DND-41 (cell line): ENCODE results near the gene MLIP.

ENCODE experiments used
- ATAC-seq: fragments of 200-7000 bp; cut with Tn5 transposase; 3 replicates; pipeline ENCODE4 v1.9.1; 2021; ENCODE audit warnings: low read depth; ENCODE audit not compliant: insufficient read depth
- DNase-seq: peaks from one replicate; pipeline ENCODE4 v3.0.0-alpha.2; 2020
- H2AFZ ChIP-seq: 2 replicates; pipeline ENCODE4 v1.6.0; 2012; ENCODE audit warnings: low read depth, low read length
- H3K27ac ChIP-seq: 2 replicates; pipeline ENCODE4 v1.5.1; 2012; ENCODE audit warnings: low read length, inconsistent platforms
- H3K27me3 ChIP-seq: fragments of 200-600 bp; sonication (generic); 2 replicates; pipeline ENCODE4 v1.6.0; 2012; ENCODE audit warnings: low read length, mild to moderate bottlenecking, inconsistent platforms; ENCODE audit not compliant: insufficient read depth, poor library complexity
- H3K36me3 ChIP-seq: 2 replicates; pipeline ENCODE4 v1.5.1; 2012; ENCODE audit warnings: low read length, inconsistent platforms; ENCODE audit not compliant: insufficient read depth
- H3K4me1 ChIP-seq: 2 replicates; pipeline ENCODE4 v1.5.1; 2012; ENCODE audit warnings: mild to moderate bottlenecking, low read length; ENCODE audit not compliant: insufficient read depth
- H3K4me2 ChIP-seq: 2 replicates; pipeline ENCODE4 v1.6.0; 2012; ENCODE audit warnings: mild to moderate bottlenecking, moderate library complexity, low read length, inconsistent platforms; ENCODE audit not compliant: insufficient read depth
- H3K4me3 ChIP-seq, 2 experiments: fragments of 200-600 bp in 1 of 2; shearing (Covaris generic) in 1 of 2; 2 replicates each; pipeline ENCODE4 v1.5.1; 2012 to 2016; ENCODE audit warnings: inconsistent platforms in 2 of 2, low read length in 2 of 2, mild to moderate bottlenecking in 2 of 2, low read depth in 1 of 2, moderate library complexity in 1 of 2
- H3K79me2 ChIP-seq: 2 replicates; pipeline ENCODE4 v1.6.0; 2012; ENCODE audit warnings: low read length, inconsistent platforms; ENCODE audit not compliant: insufficient read depth
- H3K9ac ChIP-seq: 2 replicates; pipeline ENCODE4 v1.6.0; 2012; ENCODE audit warnings: low read depth, mild to moderate bottlenecking, inconsistent platforms, low read length, moderate library complexity
- H3K9me3 ChIP-seq: 2 replicates; pipeline ENCODE4 v1.5.1; 2012; ENCODE audit warnings: low read length, moderate library complexity, mild to moderate bottlenecking, inconsistent platforms; ENCODE audit not compliant: insufficient read depth, severe bottlenecking
- H4K20me1 ChIP-seq: 2 replicates; pipeline ENCODE4 v1.6.0; 2012; ENCODE audit warnings: low read length; ENCODE audit not compliant: insufficient read depth
- EZH2 ChIP-seq: IDR thresholded peaks from 3 replicates; pipeline ENCODE4 v1.6.1; 2012; ENCODE audit warnings: borderline replicate concordance, low read depth, mild to moderate bottlenecking, moderate library complexity, low read length, inconsistent platforms; ENCODE audit not compliant: severe bottlenecking
- TF ChIP-seq, protein P1 (sequence below): IDR thresholded peaks from 2 replicates; pipeline ENCODE4 v1.5.1; 2012; ENCODE audit warnings: borderline replicate concordance, low read length, moderate library complexity, mild to moderate bottlenecking; ENCODE audit not compliant: poor library complexity, severe bottlenecking; ENCODE audit errors: extremely low read depth

The MLIP gene

DNA sequence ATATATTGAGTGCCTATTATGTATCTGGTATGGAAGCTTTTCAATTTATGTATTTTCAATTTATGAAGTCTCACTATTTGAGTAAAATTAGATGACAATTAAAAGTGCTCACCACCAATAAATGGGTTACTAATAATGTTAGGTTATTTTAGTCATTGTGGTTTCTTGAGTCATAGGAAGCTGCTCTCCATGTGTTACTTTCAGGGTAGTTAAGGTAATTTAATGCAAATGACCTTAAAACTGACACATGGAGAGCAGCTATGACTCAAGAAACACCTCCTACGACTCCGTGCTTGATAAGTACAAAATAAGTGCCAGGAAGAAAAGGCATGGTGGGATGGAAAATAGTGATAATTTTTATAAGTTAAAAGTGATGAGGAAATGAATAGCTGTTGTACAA lies 180.5 kb downstream of the MLIP start:
- H3K27me3 ChIP-seq, result peaks cover 4% of the 10 kb centered on the region

DNA sequence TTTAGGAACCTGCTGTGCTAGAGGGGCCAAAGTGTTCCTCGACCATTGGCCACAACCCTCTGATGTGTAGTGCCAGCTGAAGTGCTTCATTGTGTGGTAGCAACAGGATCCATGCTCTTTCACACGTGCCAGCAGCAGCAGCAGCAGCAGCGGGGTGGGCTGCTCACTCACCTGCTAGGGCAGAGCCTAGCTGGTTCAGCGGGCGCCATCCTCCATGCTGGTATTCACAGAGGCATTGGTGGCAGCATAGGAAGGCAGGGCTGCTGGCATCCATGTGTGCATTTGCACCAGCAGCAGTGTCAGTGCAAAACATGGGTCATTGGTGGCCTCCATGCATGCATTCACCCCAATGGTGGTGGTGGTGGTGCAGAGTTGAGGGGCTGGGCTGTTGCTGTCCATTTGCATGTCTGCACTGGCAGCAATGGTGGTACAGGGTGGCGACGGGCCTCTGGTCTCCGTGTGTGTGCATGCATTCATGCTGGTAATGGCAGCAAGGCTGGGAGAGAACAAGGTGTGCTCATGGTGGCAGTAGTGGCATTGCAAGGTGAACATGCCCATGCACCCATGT lies 183.8 kb downstream of the MLIP start:
- no peak overlapping the region for H3K27ac ChIP-seq
- TF ChIP-seq, protein P1, sequence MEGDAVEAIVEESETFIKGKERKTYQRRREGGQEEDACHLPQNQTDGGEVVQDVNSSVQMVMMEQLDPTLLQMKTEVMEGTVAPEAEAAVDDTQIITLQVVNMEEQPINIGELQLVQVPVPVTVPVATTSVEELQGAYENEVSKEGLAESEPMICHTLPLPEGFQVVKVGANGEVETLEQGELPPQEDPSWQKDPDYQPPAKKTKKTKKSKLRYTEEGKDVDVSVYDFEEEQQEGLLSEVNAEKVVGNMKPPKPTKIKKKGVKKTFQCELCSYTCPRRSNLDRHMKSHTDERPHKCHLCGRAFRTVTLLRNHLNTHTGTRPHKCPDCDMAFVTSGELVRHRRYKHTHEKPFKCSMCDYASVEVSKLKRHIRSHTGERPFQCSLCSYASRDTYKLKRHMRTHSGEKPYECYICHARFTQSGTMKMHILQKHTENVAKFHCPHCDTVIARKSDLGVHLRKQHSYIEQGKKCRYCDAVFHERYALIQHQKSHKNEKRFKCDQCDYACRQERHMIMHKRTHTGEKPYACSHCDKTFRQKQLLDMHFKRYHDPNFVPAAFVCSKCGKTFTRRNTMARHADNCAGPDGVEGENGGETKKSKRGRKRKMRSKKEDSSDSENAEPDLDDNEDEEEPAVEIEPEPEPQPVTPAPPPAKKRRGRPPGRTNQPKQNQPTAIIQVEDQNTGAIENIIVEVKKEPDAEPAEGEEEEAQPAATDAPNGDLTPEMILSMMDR, result no peak
- TF ChIP-seq EZH2, result no peak
- ATAC-seq (no peak), DNase-seq (no peak)
- no peak overlapping the region for H3K4me2 ChIP-seq
- H3K4me1 ChIP-seq, result no peaks in the 10 kb centered on the region
- H3K36me3 ChIP-seq, result no peaks in the 10 kb centered on the region
- H3K79me2 ChIP-seq, result no peaks in the 10 kb centered on the region
- no peaks in the 10 kb centered on the region for H4K20me1 ChIP-seq
- H2AFZ ChIP-seq, result no peak overlapping the region
- no peak overlapping the region for H3K4me3 ChIP-seq
- H3K27me3 ChIP-seq, result peaks cover 4% of the 10 kb centered on the region
- no peaks in the 10 kb centered on the region for H3K9me3 ChIP-seq
- no peak overlapping the region for H3K9ac ChIP-seq

More for the DNA sequence above, 180.5 kb downstream of the MLIP start:
- no peaks in the 10 kb centered on the region for H4K20me1 ChIP-seq
- H3K4me2 ChIP-seq, result no peak overlapping the region
- no peaks in the 10 kb centered on the region for H3K36me3 ChIP-seq
- DNase-seq (no peak), ATAC-seq (no peak)
- TF ChIP-seq EZH2, result no peak
- TF ChIP-seq, protein P1, result no peak
- no peak overlapping the region for H3K27ac ChIP-seq
- no peak overlapping the region for H3K9ac ChIP-seq
- no peak overlapping the region for H3K4me3 ChIP-seq
- no peak overlapping the region for H2AFZ ChIP-seq
- no peaks in the 10 kb centered on the region for H3K4me1 ChIP-seq
- no peaks in the 10 kb centered on the region for H3K79me2 ChIP-seq
- no peaks in the 10 kb centered on the region for H3K9me3 ChIP-seq

DNA sequence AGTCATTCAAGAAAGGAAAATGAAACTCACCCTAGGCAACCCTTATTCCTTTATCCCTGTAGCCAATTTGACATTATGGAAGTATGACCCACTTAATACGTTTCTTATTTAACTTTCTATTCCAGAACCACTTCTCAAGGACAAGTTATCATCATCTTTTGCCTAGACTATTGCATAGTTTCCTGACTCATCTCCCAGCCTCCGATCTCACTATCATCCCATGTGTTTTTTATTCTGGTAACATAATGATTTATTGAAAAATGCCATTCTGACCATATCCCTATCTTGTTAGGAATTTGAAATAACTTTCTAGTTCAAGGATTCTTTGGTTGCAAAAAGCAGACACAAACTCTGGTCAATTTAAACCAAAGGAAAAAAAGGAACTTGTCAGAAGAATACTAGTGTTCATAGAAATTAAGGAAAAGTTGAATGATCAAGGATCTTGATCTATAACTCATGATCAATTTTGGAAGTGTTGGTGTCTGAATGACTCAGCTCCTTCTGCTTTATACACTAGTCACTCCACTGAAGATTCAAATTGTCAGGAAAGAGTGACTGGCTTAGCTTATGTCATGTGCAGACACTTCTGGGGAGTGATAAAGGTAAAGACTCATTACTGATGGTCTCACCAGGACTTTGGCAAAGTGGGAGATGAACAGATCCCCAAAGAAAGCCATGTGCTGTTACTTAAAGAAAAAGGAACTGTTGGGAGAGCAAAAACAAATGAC lies 188.5 kb downstream of the MLIP start:
- ATAC-seq (no peak), DNase-seq (no peak)
- no peak overlapping the region for H2AFZ ChIP-seq
- no peak overlapping the region for H3K9ac ChIP-seq
- H3K9me3 ChIP-seq, result no peaks in the 10 kb centered on the region
- no peaks in the 10 kb centered on the region for H4K20me1 ChIP-seq
- TF ChIP-seq, protein P1, result no peak
- TF ChIP-seq EZH2, result no peak
- H3K4me2 ChIP-seq, result no peak overlapping the region
- no peak overlapping the region for H3K4me3 ChIP-seq
- H3K36me3 ChIP-seq, result no peaks in the 10 kb centered on the region
- no peaks in the 10 kb centered on the region for H3K27me3 ChIP-seq
- no peak overlapping the region for H3K27ac ChIP-seq
- no peaks in the 10 kb centered on the region for H3K4me1 ChIP-seq
- H3K79me2 ChIP-seq, result no peaks in the 10 kb centered on the region
